ENCODE measurements around the gene HTR3B. TPM values are rescaled to one million over a fixed set of nuclear protein-coding genes. Genes with fewer than 3 reads are reported as not detected.

HTR3B gene
- total and polyA plus RNA-seq, 2 of the 4 experiments (the other 2 are of a cell fraction) = not detected

DNA sequence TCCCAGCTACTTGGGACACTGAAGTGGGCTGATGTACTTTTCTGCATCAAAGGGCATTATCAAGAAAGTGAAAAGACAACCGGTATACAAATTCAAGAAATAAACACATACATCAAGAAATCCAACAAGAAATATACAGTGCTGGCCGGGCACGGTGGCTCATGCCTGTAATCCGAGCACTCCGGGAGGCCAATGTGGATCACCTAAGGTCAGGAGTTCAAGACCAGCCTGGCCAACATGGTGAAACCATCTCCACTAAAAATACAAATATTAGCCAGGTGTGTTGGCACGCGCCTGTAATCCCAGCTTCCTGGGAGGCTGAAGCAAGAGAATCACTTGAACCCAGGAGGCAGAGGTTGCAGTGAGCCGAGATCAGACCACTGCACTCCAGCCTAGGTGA is 38.7 kb upstream of the HTR3B start:
- WGBS, 2 experiments (ENCODE audit: extremely low coverage in 2 of 2, insufficient read length in 1 of 2) = no CpG with 5 or more reads among the region's 8 CpGs
- POLR2A ChIA-PET (ENCODE audit: unreplicated experiment) = no interaction called here
- CTCF ChIA-PET = no interaction called here

More for the DNA sequence above, 38.7 kb upstream of the HTR3B start:
- H3K4me2 ChIP-seq (ENCODE audit: low read depth, low read length) = no peak overlapping the region
- H3K9me1 ChIP-seq (ENCODE audit: insufficient read depth, low read length) = no peaks in the 10 kb centered on the region
- H3K4ac ChIP-seq (ENCODE audit: low read depth, low read length) = no peak overlapping the region
- no peak overlapping the region for H3K9ac ChIP-seq (ENCODE audit: low read depth, low read length)
- H3K4me3 ChIP-seq (ENCODE audit: insufficient read depth, low read depth, low read length) = no peak overlapping the region
- no peak overlapping the region for H2AFZ ChIP-seq (replicated peaks; ENCODE audit: low read length, poor library complexity)
- BruUV-seq (replicated peaks) = no TSS peak
- H3K9me3 ChIP-seq (ENCODE audit: control insufficient read depth, insufficient read depth, low read length) = no peaks in the 10 kb centered on the region
- peaks cover 8% of the 10 kb centered on the region in 2 experiments; a peak in 2 of 4 replicates for H3K79me1 ChIP-seq (ENCODE audit: low read depth in 1 of 2, low read length in 2 of 2)
- DNase-seq = no peak
- no peak overlapping the region for H3K23ac ChIP-seq (ENCODE audit: low read depth, low read length)
- intact Hi-C loops (cut with micrococcal nuclease) = no loop called here
- H3K56ac ChIP-seq (ENCODE audit: extremely low read depth, insufficient read depth, low read length) = no peak overlapping the region
- H3K27me3 ChIP-seq (ENCODE audit: control insufficient read depth, insufficient read depth, low read length) = no peaks in the 10 kb centered on the region
- TF ChIP-seq MAZ (IDR thresholded peaks at IDR 0.05; ENCODE audit: borderline replicate concordance, low read depth, low read length) = no peak
- TF ChIP-seq RFX5 (IDR thresholded peaks at IDR 0.05; ENCODE audit: low read depth, low read length) = no peak
- TF ChIP-seq, protein P1, sequence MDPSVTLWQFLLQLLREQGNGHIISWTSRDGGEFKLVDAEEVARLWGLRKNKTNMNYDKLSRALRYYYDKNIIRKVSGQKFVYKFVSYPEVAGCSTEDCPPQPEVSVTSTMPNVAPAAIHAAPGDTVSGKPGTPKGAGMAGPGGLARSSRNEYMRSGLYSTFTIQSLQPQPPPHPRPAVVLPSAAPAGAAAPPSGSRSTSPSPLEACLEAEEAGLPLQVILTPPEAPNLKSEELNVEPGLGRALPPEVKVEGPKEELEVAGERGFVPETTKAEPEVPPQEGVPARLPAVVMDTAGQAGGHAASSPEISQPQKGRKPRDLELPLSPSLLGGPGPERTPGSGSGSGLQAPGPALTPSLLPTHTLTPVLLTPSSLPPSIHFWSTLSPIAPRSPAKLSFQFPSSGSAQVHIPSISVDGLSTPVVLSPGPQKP (IDR thresholded peaks at IDR 0.05; ENCODE audit: borderline replicate concordance, low read depth, low read length) = no peak
- TF ChIP-seq, protein P2, sequence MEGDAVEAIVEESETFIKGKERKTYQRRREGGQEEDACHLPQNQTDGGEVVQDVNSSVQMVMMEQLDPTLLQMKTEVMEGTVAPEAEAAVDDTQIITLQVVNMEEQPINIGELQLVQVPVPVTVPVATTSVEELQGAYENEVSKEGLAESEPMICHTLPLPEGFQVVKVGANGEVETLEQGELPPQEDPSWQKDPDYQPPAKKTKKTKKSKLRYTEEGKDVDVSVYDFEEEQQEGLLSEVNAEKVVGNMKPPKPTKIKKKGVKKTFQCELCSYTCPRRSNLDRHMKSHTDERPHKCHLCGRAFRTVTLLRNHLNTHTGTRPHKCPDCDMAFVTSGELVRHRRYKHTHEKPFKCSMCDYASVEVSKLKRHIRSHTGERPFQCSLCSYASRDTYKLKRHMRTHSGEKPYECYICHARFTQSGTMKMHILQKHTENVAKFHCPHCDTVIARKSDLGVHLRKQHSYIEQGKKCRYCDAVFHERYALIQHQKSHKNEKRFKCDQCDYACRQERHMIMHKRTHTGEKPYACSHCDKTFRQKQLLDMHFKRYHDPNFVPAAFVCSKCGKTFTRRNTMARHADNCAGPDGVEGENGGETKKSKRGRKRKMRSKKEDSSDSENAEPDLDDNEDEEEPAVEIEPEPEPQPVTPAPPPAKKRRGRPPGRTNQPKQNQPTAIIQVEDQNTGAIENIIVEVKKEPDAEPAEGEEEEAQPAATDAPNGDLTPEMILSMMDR (conservative IDR thresholded peaks at IDR 0.05; ENCODE audit: low read depth, low read length) = no peak
- no peak for TF ChIP-seq MAFK (IDR thresholded peaks at IDR 0.05; ENCODE audit: low read depth, low read length)
- no peak for TF ChIP-seq RCOR1 (IDR thresholded peaks at IDR 0.05; ENCODE audit: insufficient replicate concordance, low read length)
- no peak for TF ChIP-seq CEBPB (IDR thresholded peaks at IDR 0.05; ENCODE audit: low read depth, low read length)
- no peak for TF ChIP-seq RAD21 (IDR thresholded peaks at IDR 0.05; ENCODE audit: low read length)
- TF ChIP-seq POLR2A (IDR thresholded peaks at IDR 0.05; ENCODE audit: low read depth, low read length) = no peak
- no peak for TF ChIP-seq NFE2L2 (IDR thresholded peaks at IDR 0.05; ENCODE audit: low read depth, low read length)
- TF ChIP-seq SMC3 (IDR thresholded peaks at IDR 0.05; ENCODE audit: low read depth, low read length) = no peak
- TF ChIP-seq BHLHE40 (IDR thresholded peaks at IDR 0.05; ENCODE audit: low read depth, low read length) = no peak
- in situ Hi-C loops (cut with MboI; ENCODE audit: low sequenced_read_pairs) = no loop called here
- no peak overlapping the region for H4K91ac ChIP-seq (ENCODE audit: insufficient read depth, low read depth, low read length)
- H2AK9ac ChIP-seq (replicated peaks; ENCODE audit: low read depth, low read length, poor library complexity) = no peak overlapping the region
- no peak overlapping the region for H4K8ac ChIP-seq (ENCODE audit: low read depth in 2 of 2, low read length in 2 of 2)
- dilution Hi-C loops (cut with HindIII; ENCODE audit: low sequenced_read_pairs, unreplicated experiment) = no loop called here
- ATAC-seq (ENCODE audit: low read depth) = no peak
- no peak overlapping the region for H3K18ac ChIP-seq (ENCODE audit: low read depth, low read length)
- H2BK20ac ChIP-seq (ENCODE audit: low read depth, low read length) = no peak overlapping the region
- H2BK15ac ChIP-seq (ENCODE audit: low read depth, low read length) = no peak overlapping the region
- no peak overlapping the region for H2BK5ac ChIP-seq (ENCODE audit: low read depth, low read length, poor library complexity, severe bottlenecking)
- peaks cover 4% of the 10 kb centered on the region for H3K36me3 ChIP-seq (ENCODE audit: control insufficient read depth, insufficient read depth, low read length)
- no peak overlapping the region for H3K27ac ChIP-seq (ENCODE audit: insufficient read depth, low read length)
- no peak overlapping the region for H2AK5ac ChIP-seq (ENCODE audit: low read depth, low read length)
- H3K4me1 ChIP-seq (ENCODE audit: control insufficient read depth, insufficient read depth, low read length) = no peaks in the 10 kb centered on the region
- H4K20me1 ChIP-seq (ENCODE audit: insufficient read depth, low read length) = no peaks in the 10 kb centered on the region
- H4K5ac ChIP-seq (ENCODE audit: low read depth, low read length) = no peak overlapping the region
- H2BK120ac ChIP-seq (ENCODE audit: low read depth, low read length) = no peak overlapping the region
- H3K14ac ChIP-seq (replicated peaks; ENCODE audit: low read depth, low read length) = no peak overlapping the region
